GM23338 (cell line): ENCODE results near the gene NUDT4. TPM values are rescaled to one million over a fixed set of nuclear protein-coding genes. Genes with fewer than 3 reads are reported as not detected.

Source experiments
- ATAC-seq: fragments of 200-7000 bp; cut with Tn5 transposase; 3 replicates; pipeline ENCODE4 v1.9.1; 2020
- DNase-seq: peaks from one replicate; pipeline ENCODE4 v3.0.0-alpha.2; 2015; ENCODE audit warnings: low spot score
- H2AFZ ChIP-seq: fragments of 200-600 bp; sonication (generic); 2 replicates; pipeline ENCODE4 v1.8.0; 2016; ENCODE audit warnings: antibody characterized with exemption, mild to moderate bottlenecking, moderate library complexity
- H3F3A ChIP-seq: fragments of 200-600 bp; sonication (generic); replicated peaks from 2 replicates; pipeline ENCODE4 v1.8.0; 2017; ENCODE audit warnings: antibody characterized with exemption, mixed run types, low read depth
- H3K27ac ChIP-seq: fragments of 200-600 bp; sonication (generic); 2 replicates; pipeline ENCODE4 v1.6.1; 2016; ENCODE audit warnings: low read depth
- H3K27me3 ChIP-seq: fragments of 200-600 bp; sonication (generic); 2 replicates; pipeline ENCODE4 v1.8.0; 2016; ENCODE audit warnings: mild to moderate bottlenecking, mixed run types, moderate library complexity; ENCODE audit not compliant: insufficient read depth
- H3K36me3 ChIP-seq: fragments of 200-600 bp; sonication (generic); 2 replicates; pipeline ENCODE4 v1.8.0; 2016; ENCODE audit warnings: mild to moderate bottlenecking; ENCODE audit not compliant: insufficient read depth
- H3K4me1 ChIP-seq: fragments of 200-600 bp; sonication (generic); 2 replicates; pipeline ENCODE4 v1.8.0; 2016; ENCODE audit warnings: mild to moderate bottlenecking, moderate library complexity; ENCODE audit not compliant: insufficient read depth
- H3K4me2 ChIP-seq: fragments of 200-600 bp; sonication (generic); 2 replicates; pipeline ENCODE4 v1.7.1; 2017; ENCODE audit warnings: mixed run types
- H3K4me3 ChIP-seq: fragments of 200-600 bp; sonication (generic); 2 replicates; pipeline ENCODE4 v1.6.1; 2016; ENCODE audit warnings: mixed run types
- H3K79me2 ChIP-seq: fragments of 200-600 bp; sonication (generic); replicated peaks from 2 replicates; pipeline ENCODE4 v1.8.0; 2017; ENCODE audit warnings: mild to moderate bottlenecking; ENCODE audit not compliant: insufficient read depth
- H3K9me2 ChIP-seq: fragments of 200-600 bp; sonication (generic); 2 replicates; pipeline ENCODE4 v1.8.0; 2017; ENCODE audit not compliant: insufficient read depth
- H4K20me1 ChIP-seq: fragments of 200-600 bp; sonication (generic); replicated peaks from 2 replicates; pipeline ENCODE4 v1.8.0; 2017; ENCODE audit warnings: mild to moderate bottlenecking; ENCODE audit not compliant: insufficient read depth
- H3K27ac Mint-ChIP-seq: 2 replicates; pipeline ENCODE4 v1.8.0; 2020; ENCODE audit warnings: inconsistent platforms, mild to moderate bottlenecking, moderate library complexity, mixed read lengths
- H3K27me3 Mint-ChIP-seq: 3 replicates; pipeline ENCODE4 v1.8.0; 2022; ENCODE audit warnings: low read depth, mild to moderate bottlenecking, moderate library complexity, mixed read lengths, inconsistent platforms; ENCODE audit not compliant: insufficient read depth, poor library complexity
- H3K36me3 Mint-ChIP-seq: 3 replicates; pipeline ENCODE4 v1.8.0; 2021; ENCODE audit warnings: low read depth, mild to moderate bottlenecking, inconsistent platforms, moderate library complexity, mixed read lengths
- H3K4me1 Mint-ChIP-seq: 3 replicates; pipeline ENCODE4 v1.8.0; 2020; ENCODE audit warnings: mild to moderate bottlenecking, inconsistent platforms, mixed read lengths
- H3K4me3 Mint-ChIP-seq: 3 replicates; pipeline ENCODE4 v1.8.0; 2021; ENCODE audit warnings: moderate library complexity, mild to moderate bottlenecking, inconsistent platforms, mixed read lengths
- H3K9me3 Mint-ChIP-seq: 3 replicates; pipeline ENCODE4 v1.8.0; 2020; ENCODE audit warnings: moderate library complexity, mild to moderate bottlenecking, inconsistent platforms, mixed read lengths
- CREB1 ChIP-seq: fragments of 250-450 bp; sonication (Bioruptor Pico); IDR thresholded peaks from 2 replicates; pipeline ENCODE4 v1.5.0; 2020; ENCODE audit warnings: low read depth, mild to moderate bottlenecking, moderate library complexity
- EZH2 ChIP-seq: fragments of 200-600 bp; sonication (generic); IDR thresholded peaks from one replicate; pipeline ENCODE4 v1.8.0; 2017; ENCODE audit warnings: antibody characterized with exemption, mild to moderate bottlenecking, low read depth; ENCODE audit not compliant: unreplicated experiment
- EZH2phosphoT487 ChIP-seq: fragments of 200-600 bp; sonication (generic); IDR thresholded peaks from one replicate; pipeline ENCODE4 v1.8.1; 2018; ENCODE audit warnings: antibody characterized with exemption; ENCODE audit not compliant: unreplicated experiment
- JUNB ChIP-seq: IDR thresholded peaks from one replicate; pipeline ENCODE4 v1.6.1; 2016; ENCODE audit warnings: antibody characterized with exemption; ENCODE audit not compliant: unreplicated experiment
- NANOG ChIP-seq: IDR thresholded peaks from 2 replicates; pipeline ENCODE4 v1.6.1; 2016; ENCODE audit warnings: antibody characterized with exemption, borderline replicate concordance
- POLR2AphosphoS5 ChIP-seq: IDR thresholded peaks from 2 replicates; pipeline ENCODE4 v1.6.1; 2016; ENCODE audit warnings: antibody characterized with exemption, low read depth
- STAT1 ChIP-seq: IDR thresholded peaks from one replicate; pipeline ENCODE4 v1.6.1; 2016; ENCODE audit warnings: antibody characterized with exemption; ENCODE audit not compliant: unreplicated experiment
- ZNF331 ChIP-seq: fragments of 250-450 bp; sonication (Bioruptor Pico); IDR thresholded peaks from 2 replicates; pipeline ENCODE4 v1.5.0; 2020; ENCODE audit warnings: low read depth, mild to moderate bottlenecking, moderate library complexity
- polyA plus RNA-seq: library from polyadenylated mRNA; unstranded; fragments of >200 nt; fragmentation: Nextera tagmentation; extraction: Ambion mirVana; gene quantifications from 2 replicates; pipeline ENCODE4 v1.2.1, GENCODE V29; 2016
- total RNA-seq: library from RNA; depleted of rRNA; stranded (reverse); fragments of >200 nt; shearing (Covaris generic); gene quantifications from 2 replicates; pipeline ENCODE4 v1.2.3, GENCODE V29; 2014
- TF ChIP-seq, protein P1 (sequence below): IDR thresholded peaks from one replicate; pipeline ENCODE4 v1.6.1; 2018; ENCODE audit warnings: antibody characterized with exemption; ENCODE audit not compliant: unreplicated experiment
- TF ChIP-seq, protein P2 (sequence below), 2 experiments: fragments of 200-600 bp in 1 of 2; sonication (generic) in 1 of 2; conservative IDR thresholded peaks; 2 replicates each; pipeline versions ENCODE4 v1.5.1 to v1.6.1; 2016 to 2017; ENCODE audit warnings: antibody characterized with exemption in 2 of 2, low read depth in 2 of 2, mild to moderate bottlenecking in 2 of 2, moderate library complexity in 1 of 2
- TF ChIP-seq, protein P3 (sequence below): IDR thresholded peaks from 2 replicates; pipeline ENCODE4 v1.6.1; 2016; ENCODE audit warnings: antibody characterized with exemption

Gene NUDT4
- total and polyA plus RNA-seq, 2 experiments from 2014 or later: 32.3 to 67.2 TPM

DNA sequence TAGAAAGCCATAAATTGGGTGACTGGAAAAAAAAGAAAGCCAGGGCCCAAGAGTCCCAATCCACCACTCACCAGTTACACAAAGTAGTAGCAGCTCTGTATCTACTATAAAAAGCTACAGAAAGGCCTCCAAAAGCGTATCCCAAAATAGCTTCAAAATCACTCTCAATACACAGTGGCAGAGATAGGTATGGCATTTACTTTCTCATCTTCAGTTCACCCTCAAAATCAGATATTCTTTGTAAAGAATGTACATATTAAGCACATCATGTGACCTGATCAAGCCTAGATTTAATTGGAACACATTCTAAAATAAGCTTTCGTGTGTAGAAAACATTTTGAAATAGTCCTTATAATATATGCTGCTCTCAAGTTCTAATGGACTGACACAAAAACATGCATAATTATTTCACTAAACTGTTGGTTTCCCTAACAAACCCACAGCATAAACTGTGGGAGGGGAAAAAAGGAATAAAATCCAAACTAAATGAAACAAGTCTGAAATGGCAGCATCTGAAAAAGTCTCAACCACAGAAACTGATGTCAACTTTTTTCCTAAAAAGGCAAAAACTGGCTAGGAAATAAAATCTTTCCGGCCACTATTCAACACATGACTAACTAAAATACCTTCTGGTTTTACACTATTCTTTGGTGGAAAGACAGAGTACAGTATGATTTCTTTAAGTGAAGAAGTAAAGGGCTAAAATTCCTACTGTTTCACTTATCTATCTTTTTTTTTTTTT is 38.2 kb downstream of the NUDT4 start (continued):
- TF ChIP-seq, protein P1, sequence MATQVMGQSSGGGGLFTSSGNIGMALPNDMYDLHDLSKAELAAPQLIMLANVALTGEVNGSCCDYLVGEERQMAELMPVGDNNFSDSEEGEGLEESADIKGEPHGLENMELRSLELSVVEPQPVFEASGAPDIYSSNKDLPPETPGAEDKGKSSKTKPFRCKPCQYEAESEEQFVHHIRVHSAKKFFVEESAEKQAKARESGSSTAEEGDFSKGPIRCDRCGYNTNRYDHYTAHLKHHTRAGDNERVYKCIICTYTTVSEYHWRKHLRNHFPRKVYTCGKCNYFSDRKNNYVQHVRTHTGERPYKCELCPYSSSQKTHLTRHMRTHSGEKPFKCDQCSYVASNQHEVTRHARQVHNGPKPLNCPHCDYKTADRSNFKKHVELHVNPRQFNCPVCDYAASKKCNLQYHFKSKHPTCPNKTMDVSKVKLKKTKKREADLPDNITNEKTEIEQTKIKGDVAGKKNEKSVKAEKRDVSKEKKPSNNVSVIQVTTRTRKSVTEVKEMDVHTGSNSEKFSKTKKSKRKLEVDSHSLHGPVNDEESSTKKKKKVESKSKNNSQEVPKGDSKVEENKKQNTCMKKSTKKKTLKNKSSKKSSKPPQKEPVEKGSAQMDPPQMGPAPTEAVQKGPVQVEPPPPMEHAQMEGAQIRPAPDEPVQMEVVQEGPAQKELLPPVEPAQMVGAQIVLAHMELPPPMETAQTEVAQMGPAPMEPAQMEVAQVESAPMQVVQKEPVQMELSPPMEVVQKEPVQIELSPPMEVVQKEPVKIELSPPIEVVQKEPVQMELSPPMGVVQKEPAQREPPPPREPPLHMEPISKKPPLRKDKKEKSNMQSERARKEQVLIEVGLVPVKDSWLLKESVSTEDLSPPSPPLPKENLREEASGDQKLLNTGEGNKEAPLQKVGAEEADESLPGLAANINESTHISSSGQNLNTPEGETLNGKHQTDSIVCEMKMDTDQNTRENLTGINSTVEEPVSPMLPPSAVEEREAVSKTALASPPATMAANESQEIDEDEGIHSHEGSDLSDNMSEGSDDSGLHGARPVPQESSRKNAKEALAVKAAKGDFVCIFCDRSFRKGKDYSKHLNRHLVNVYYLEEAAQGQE: no peak
- TF ChIP-seq CREB1 (CRISPR knock-in tag) (no peak), POLR2AphosphoS5 (no peak), EZH2 (no peak), EZH2phosphoT487 (no peak), STAT1 (no peak)
- TF ChIP-seq, protein P2, sequence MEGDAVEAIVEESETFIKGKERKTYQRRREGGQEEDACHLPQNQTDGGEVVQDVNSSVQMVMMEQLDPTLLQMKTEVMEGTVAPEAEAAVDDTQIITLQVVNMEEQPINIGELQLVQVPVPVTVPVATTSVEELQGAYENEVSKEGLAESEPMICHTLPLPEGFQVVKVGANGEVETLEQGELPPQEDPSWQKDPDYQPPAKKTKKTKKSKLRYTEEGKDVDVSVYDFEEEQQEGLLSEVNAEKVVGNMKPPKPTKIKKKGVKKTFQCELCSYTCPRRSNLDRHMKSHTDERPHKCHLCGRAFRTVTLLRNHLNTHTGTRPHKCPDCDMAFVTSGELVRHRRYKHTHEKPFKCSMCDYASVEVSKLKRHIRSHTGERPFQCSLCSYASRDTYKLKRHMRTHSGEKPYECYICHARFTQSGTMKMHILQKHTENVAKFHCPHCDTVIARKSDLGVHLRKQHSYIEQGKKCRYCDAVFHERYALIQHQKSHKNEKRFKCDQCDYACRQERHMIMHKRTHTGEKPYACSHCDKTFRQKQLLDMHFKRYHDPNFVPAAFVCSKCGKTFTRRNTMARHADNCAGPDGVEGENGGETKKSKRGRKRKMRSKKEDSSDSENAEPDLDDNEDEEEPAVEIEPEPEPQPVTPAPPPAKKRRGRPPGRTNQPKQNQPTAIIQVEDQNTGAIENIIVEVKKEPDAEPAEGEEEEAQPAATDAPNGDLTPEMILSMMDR (conservative IDR thresholded peaks at IDR 0.05; ENCODE audit: low read depth in 2 of 2): no peak
- TF ChIP-seq, protein P3, sequence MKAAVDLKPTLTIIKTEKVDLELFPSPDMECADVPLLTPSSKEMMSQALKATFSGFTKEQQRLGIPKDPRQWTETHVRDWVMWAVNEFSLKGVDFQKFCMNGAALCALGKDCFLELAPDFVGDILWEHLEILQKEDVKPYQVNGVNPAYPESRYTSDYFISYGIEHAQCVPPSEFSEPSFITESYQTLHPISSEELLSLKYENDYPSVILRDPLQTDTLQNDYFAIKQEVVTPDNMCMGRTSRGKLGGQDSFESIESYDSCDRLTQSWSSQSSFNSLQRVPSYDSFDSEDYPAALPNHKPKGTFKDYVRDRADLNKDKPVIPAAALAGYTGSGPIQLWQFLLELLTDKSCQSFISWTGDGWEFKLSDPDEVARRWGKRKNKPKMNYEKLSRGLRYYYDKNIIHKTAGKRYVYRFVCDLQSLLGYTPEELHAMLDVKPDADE: no peak

DNA sequence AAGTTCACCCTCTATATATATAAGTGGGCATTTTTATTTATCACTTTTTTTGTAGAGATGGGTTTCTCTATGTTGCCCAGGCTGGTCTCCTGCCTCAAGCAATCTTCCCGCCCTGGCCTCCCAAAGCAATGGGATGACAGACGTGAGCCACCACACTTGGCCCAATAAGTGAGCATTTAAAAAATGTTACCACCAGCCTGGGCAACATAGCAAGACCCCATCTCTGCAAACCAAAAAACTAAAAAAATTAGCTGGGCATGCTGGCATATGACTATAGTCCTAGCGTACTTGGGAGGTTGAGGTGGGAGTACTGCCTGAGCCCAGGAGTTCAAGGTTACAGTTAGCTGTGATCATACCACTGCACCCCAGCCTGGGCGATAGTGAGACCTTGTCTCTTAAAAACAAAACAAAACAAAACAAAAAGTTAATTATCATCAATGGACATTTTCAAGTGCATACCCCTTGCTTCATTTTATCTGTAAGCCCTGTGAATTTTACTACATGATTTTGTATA is 40.3 kb downstream of the NUDT4 start:
- Histone ChIP-seq H3K4me2 (no peak overlapping the region), H3K4me3 (no peak overlapping the region), H3K79me2 (peaks cover 98% of the 10 kb centered on the region), H3K27ac (no peak overlapping the region), H3K27me3 (no peaks in the 10 kb centered on the region), H3K9me2 (no peaks in the 10 kb centered on the region), H4K20me1 (peaks cover 75% of the 10 kb centered on the region), H2AFZ (no peak overlapping the region), H3K4me1 (peaks cover 37% of the 10 kb centered on the region), H3F3A (no peaks in the 10 kb centered on the region), H3K36me3 (no peaks in the 10 kb centered on the region)
- H3K27me3 Mint-ChIP-seq: no peaks in the 10 kb centered on the region
- no peak overlapping the region for H3K4me3 Mint-ChIP-seq
- H3K27ac Mint-ChIP-seq: no peak overlapping the region
- peaks cover 47% of the 10 kb centered on the region for H3K4me1 Mint-ChIP-seq
- H3K36me3 Mint-ChIP-seq: peaks cover 5% of the 10 kb centered on the region; the same call in 2 of the 3 replicates
- no peak for DNase-seq
- no peak for ATAC-seq
- no peaks in the 10 kb centered on the region for H3K9me3 Mint-ChIP-seq
- no peak for TF ChIP-seq JUNB
- TF ChIP-seq, protein P1: no peak
- no peak for TF ChIP-seq EZH2
- TF ChIP-seq STAT1: no peak
- TF ChIP-seq, protein P2 (conservative IDR thresholded peaks at IDR 0.05; ENCODE audit: low read depth in 2 of 2): no peak
- TF ChIP-seq NANOG: no peak
- no peak for TF ChIP-seq CREB1 (CRISPR knock-in tag)
- TF ChIP-seq EZH2phosphoT487: no peak
- TF ChIP-seq ZNF331 (CRISPR knock-in tag): no peak
- TF ChIP-seq, protein P3: no peak
- TF ChIP-seq POLR2AphosphoS5: no peak
